ENCODE data around the gene RORC. TPM values are rescaled to one million over a fixed set of nuclear protein-coding genes. Genes with fewer than 3 reads are reported as not detected.

The RORC gene
- total RNA-seq, 1 donor from 2014 or later: 15.4 TPM

GRCh38 chr1:151762941-151763921 is 68.4 kb downstream of the RORC start, which contains the start of gene MRPL9:
Gene MRPL9, minus strand, starts transcription at chr1:151763496. Its CDS starts 17 bp downstream, at chr1:151763479.
- ATAC-seq (ENCODE audit: poor library complexity) (peak; percentile 99), DNase-seq (peak; percentile 90)
- intact Hi-C loops (cut with DNase I): loop anchor here (10.0 kb wide), 1 partner anchor 72 kb away; the partner anchor contains the start of genes C2CD4D and RORC

- ATAC-seq (ENCODE audit: poor library complexity) (no peak), DNase-seq (no peak)
- intact Hi-C loops (cut with DNase I): loop anchor here (10.0 kb wide), 1 partner anchor 74 kb away; the partner anchor contains the start of genes C2CD4D and RORC
These were observed 70.8 kb downstream of the RORC start for GRCh38 chr1:151760597-151761385.

DNA sequence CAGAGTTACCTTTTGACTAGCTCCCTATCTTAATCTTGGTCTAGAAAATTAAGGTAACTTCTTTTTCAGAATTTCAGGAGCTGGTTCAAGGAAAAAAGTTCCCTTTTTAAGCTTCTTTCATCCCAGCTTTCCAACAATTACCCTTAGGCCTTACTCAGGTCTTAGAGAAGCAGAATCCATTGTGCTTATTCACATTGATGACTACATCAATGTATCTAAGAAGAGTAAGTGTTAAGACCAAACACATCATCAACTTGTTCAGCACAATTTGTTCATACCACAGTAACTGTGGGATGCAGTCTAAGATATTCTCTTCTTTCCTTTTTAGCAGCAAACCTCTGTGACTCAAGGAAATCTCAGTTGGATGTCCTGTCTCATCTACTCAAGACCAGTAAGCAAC is 72.4 kb downstream of the RORC start:
- ATAC-seq (ENCODE audit: poor library complexity) (no peak), DNase-seq (no peak)
- intact Hi-C loops (cut with DNase I): no loop called here

DNA sequence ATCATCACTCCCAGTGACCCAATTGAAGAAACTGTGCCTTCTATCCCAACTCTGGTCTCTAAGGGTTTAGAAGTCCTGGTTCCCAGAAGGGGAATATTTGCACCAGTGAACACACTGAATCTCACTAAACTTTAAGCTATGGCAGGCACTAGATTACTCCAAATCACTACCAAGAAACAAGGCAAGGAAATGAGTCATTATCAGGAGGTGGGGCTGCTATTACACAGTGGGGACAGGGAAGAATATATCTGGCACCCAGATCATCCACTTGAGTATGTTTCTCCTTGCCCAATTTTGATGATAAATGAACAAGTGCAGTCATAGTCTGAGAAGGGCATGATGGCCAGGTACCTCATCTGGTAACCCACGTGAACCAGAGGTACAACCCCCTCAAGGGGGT is 75.3 kb downstream of the RORC start:
- intact Hi-C loops (cut with DNase I): no loop called here
- ATAC-seq (ENCODE audit: poor library complexity) (no peak), DNase-seq (no peak)

Other genes starting within 250 kb of the RORC start
- 30.4 TPM for gene SNX27, start 219.8 kb downstream of the RORC start, total RNA-seq
- gene CELF3, start 115.0 kb downstream of the RORC start, total RNA-seq: not detected
- 8.3 TPM for gene RIIAD1, start 110.3 kb downstream of the RORC start, total RNA-seq
- 45.0 TPM for gene MRPL9, start 68.3 kb downstream of the RORC start, total RNA-seq
- gene TDRKH, start 41.3 kb downstream of the RORC start, total RNA-seq: 4.5 TPM
- gene LINGO4, start 26.4 kb downstream of the RORC start, total RNA-seq: 0.78 TPM
- gene C2CD4D, start 8.0 kb upstream of the RORC start, total RNA-seq: not detected
- not detected for gene THEM5, start 21.9 kb upstream of the RORC start, total RNA-seq
- gene THEM4, start 77.7 kb upstream of the RORC start, total RNA-seq: 17.0 TPM
- 230 TPM for gene S100A10, start 162.1 kb upstream of the RORC start, total RNA-seq
- 64.5 TPM for gene S100A11, start 205.2 kb upstream of the RORC start, total RNA-seq